GM23338 (cell line): ENCODE data around the gene PHC1. TPM values are rescaled to one million over a fixed set of nuclear protein-coding genes. Genes with fewer than 3 reads are reported as not detected.

Experiments
- ATAC-seq: fragments of 200-7000 bp; cut with Tn5 transposase; 3 replicates; pipeline ENCODE4 v1.9.1; 2020
- DNase-seq: peaks from one replicate; pipeline ENCODE4 v3.0.0-alpha.2; 2015; ENCODE audit warnings: low spot score
- H2AFZ ChIP-seq: fragments of 200-600 bp; sonication (generic); 2 replicates; pipeline ENCODE4 v1.8.0; 2016; ENCODE audit warnings: antibody characterized with exemption, mild to moderate bottlenecking, moderate library complexity
- H3F3A ChIP-seq: fragments of 200-600 bp; sonication (generic); replicated peaks from 2 replicates; pipeline ENCODE4 v1.8.0; 2017; ENCODE audit warnings: antibody characterized with exemption, mixed run types, low read depth
- H3K27ac ChIP-seq: fragments of 200-600 bp; sonication (generic); 2 replicates; pipeline ENCODE4 v1.6.1; 2016; ENCODE audit warnings: low read depth
- H3K27me3 ChIP-seq: fragments of 200-600 bp; sonication (generic); 2 replicates; pipeline ENCODE4 v1.8.0; 2016; ENCODE audit warnings: mild to moderate bottlenecking, mixed run types, moderate library complexity; ENCODE audit not compliant: insufficient read depth
- H3K36me3 ChIP-seq: fragments of 200-600 bp; sonication (generic); 2 replicates; pipeline ENCODE4 v1.8.0; 2016; ENCODE audit warnings: mild to moderate bottlenecking; ENCODE audit not compliant: insufficient read depth
- H3K4me1 ChIP-seq: fragments of 200-600 bp; sonication (generic); 2 replicates; pipeline ENCODE4 v1.8.0; 2016; ENCODE audit warnings: mild to moderate bottlenecking, moderate library complexity; ENCODE audit not compliant: insufficient read depth
- H3K4me2 ChIP-seq: fragments of 200-600 bp; sonication (generic); 2 replicates; pipeline ENCODE4 v1.7.1; 2017; ENCODE audit warnings: mixed run types
- H3K4me3 ChIP-seq: fragments of 200-600 bp; sonication (generic); 2 replicates; pipeline ENCODE4 v1.6.1; 2016; ENCODE audit warnings: mixed run types
- H3K79me2 ChIP-seq: fragments of 200-600 bp; sonication (generic); replicated peaks from 2 replicates; pipeline ENCODE4 v1.8.0; 2017; ENCODE audit warnings: mild to moderate bottlenecking; ENCODE audit not compliant: insufficient read depth
- H3K9me2 ChIP-seq: fragments of 200-600 bp; sonication (generic); 2 replicates; pipeline ENCODE4 v1.8.0; 2017; ENCODE audit not compliant: insufficient read depth
- H4K20me1 ChIP-seq: fragments of 200-600 bp; sonication (generic); replicated peaks from 2 replicates; pipeline ENCODE4 v1.8.0; 2017; ENCODE audit warnings: mild to moderate bottlenecking; ENCODE audit not compliant: insufficient read depth
- H3K27ac Mint-ChIP-seq: 2 replicates; pipeline ENCODE4 v1.8.0; 2020; ENCODE audit warnings: inconsistent platforms, mild to moderate bottlenecking, moderate library complexity, mixed read lengths
- H3K27me3 Mint-ChIP-seq: 3 replicates; pipeline ENCODE4 v1.8.0; 2022; ENCODE audit warnings: low read depth, mild to moderate bottlenecking, moderate library complexity, mixed read lengths, inconsistent platforms; ENCODE audit not compliant: insufficient read depth, poor library complexity
- H3K36me3 Mint-ChIP-seq: 3 replicates; pipeline ENCODE4 v1.8.0; 2021; ENCODE audit warnings: low read depth, mild to moderate bottlenecking, inconsistent platforms, moderate library complexity, mixed read lengths
- H3K4me1 Mint-ChIP-seq: 3 replicates; pipeline ENCODE4 v1.8.0; 2020; ENCODE audit warnings: mild to moderate bottlenecking, inconsistent platforms, mixed read lengths
- H3K4me3 Mint-ChIP-seq: 3 replicates; pipeline ENCODE4 v1.8.0; 2021; ENCODE audit warnings: moderate library complexity, mild to moderate bottlenecking, inconsistent platforms, mixed read lengths
- H3K9me3 Mint-ChIP-seq: 3 replicates; pipeline ENCODE4 v1.8.0; 2020; ENCODE audit warnings: moderate library complexity, mild to moderate bottlenecking, inconsistent platforms, mixed read lengths
- ETS1 ChIP-seq: IDR thresholded peaks from 2 replicates; pipeline ENCODE4 v1.6.1; 2016; ENCODE audit warnings: antibody characterized with exemption
- EZH2 ChIP-seq: fragments of 200-600 bp; sonication (generic); IDR thresholded peaks from one replicate; pipeline ENCODE4 v1.8.0; 2017; ENCODE audit warnings: antibody characterized with exemption, mild to moderate bottlenecking, low read depth; ENCODE audit not compliant: unreplicated experiment
- EZH2phosphoT487 ChIP-seq: fragments of 200-600 bp; sonication (generic); IDR thresholded peaks from one replicate; pipeline ENCODE4 v1.8.1; 2018; ENCODE audit warnings: antibody characterized with exemption; ENCODE audit not compliant: unreplicated experiment
- JUNB ChIP-seq: IDR thresholded peaks from one replicate; pipeline ENCODE4 v1.6.1; 2016; ENCODE audit warnings: antibody characterized with exemption; ENCODE audit not compliant: unreplicated experiment
- NANOG ChIP-seq: IDR thresholded peaks from 2 replicates; pipeline ENCODE4 v1.6.1; 2016; ENCODE audit warnings: antibody characterized with exemption, borderline replicate concordance
- POLR2AphosphoS5 ChIP-seq: IDR thresholded peaks from 2 replicates; pipeline ENCODE4 v1.6.1; 2016; ENCODE audit warnings: antibody characterized with exemption, low read depth
- ZNF114 ChIP-seq: fragments of 250-450 bp; sonication (Bioruptor Pico); IDR thresholded peaks from 2 replicates; pipeline ENCODE4 v1.5.0; 2020; ENCODE audit warnings: mild to moderate bottlenecking, moderate library complexity
- ZNF331 ChIP-seq: fragments of 250-450 bp; sonication (Bioruptor Pico); IDR thresholded peaks from 2 replicates; pipeline ENCODE4 v1.5.0; 2020; ENCODE audit warnings: low read depth, mild to moderate bottlenecking, moderate library complexity
- ZNF462 ChIP-seq: fragments of 250-450 bp; sonication (Bioruptor Pico); IDR thresholded peaks from 2 replicates; pipeline ENCODE4 v1.5.0; 2020; ENCODE audit warnings: mild to moderate bottlenecking, moderate library complexity
- polyA plus RNA-seq: library from polyadenylated mRNA; unstranded; fragments of >200 nt; fragmentation: Nextera tagmentation; extraction: Ambion mirVana; gene quantifications from 2 replicates; pipeline ENCODE4 v1.2.1, GENCODE V29; 2016
- total RNA-seq: library from RNA; depleted of rRNA; stranded (reverse); fragments of >200 nt; shearing (Covaris generic); gene quantifications from 2 replicates; pipeline ENCODE4 v1.2.3, GENCODE V29; 2014
- TF ChIP-seq, protein P1 (sequence below): IDR thresholded peaks from one replicate; pipeline ENCODE4 v1.6.1; 2018; ENCODE audit warnings: antibody characterized with exemption; ENCODE audit not compliant: unreplicated experiment

PHC1 gene
- total and polyA plus RNA-seq, 2 experiments from 2014 or later, result 303 to 1,069 TPM

GRCh38 chr12:8894378-8894777 lies 19.9 kb upstream of the PHC1 start:
- Histone ChIP-seq H3K79me2 (no peaks in the 10 kb centered on the region), H3K27ac (no peak overlapping the region), H3K4me1 (peaks cover 7% of the 10 kb centered on the region), H4K20me1 (no peaks in the 10 kb centered on the region), H3F3A (no peaks in the 10 kb centered on the region), H3K4me3 (no peak overlapping the region), H2AFZ (no peak overlapping the region), H3K36me3 (no peaks in the 10 kb centered on the region), H3K4me2 (no peak overlapping the region), H3K9me2 (no peaks in the 10 kb centered on the region), H3K27me3 (no peaks in the 10 kb centered on the region)
- Mint-ChIP-seq H3K27ac (no peak overlapping the region), H3K27me3 (peaks cover 4% of the 10 kb centered on the region), H3K4me3 (no peak overlapping the region), H3K4me1 (peaks cover 11% of the 10 kb centered on the region; the same call in 2 of the 3 replicates), H3K36me3 (peaks cover 27% of the 10 kb centered on the region), H3K9me3 (peaks cover 20% of the 10 kb centered on the region)
- TF ChIP-seq ETS1, result no peak
- ATAC-seq (no peak), DNase-seq (no peak)

- Mint-ChIP-seq H3K9me3 (peaks cover 24% of the 10 kb centered on the region), H3K27ac (no peak overlapping the region), H3K4me3 (no peak overlapping the region), H3K27me3 (peaks cover 4% of the 10 kb centered on the region), H3K4me1 (peaks cover 11% of the 10 kb centered on the region; the same call in 2 of the 3 replicates), H3K36me3 (peaks cover 33% of the 10 kb centered on the region)
- Histone ChIP-seq H3K79me2 (no peaks in the 10 kb centered on the region), H3K9me2 (no peaks in the 10 kb centered on the region), H2AFZ (no peak overlapping the region), H3K4me2 (no peak overlapping the region), H3K4me3 (no peak overlapping the region), H4K20me1 (no peaks in the 10 kb centered on the region), H3K27me3 (no peaks in the 10 kb centered on the region), H3K4me1 (peaks cover 7% of the 10 kb centered on the region), H3K36me3 (no peaks in the 10 kb centered on the region), H3F3A (no peaks in the 10 kb centered on the region), H3K27ac (no peak overlapping the region)
- DNase-seq, result no peak
- ATAC-seq, result no peak
- TF ChIP-seq EZH2phosphoT487 (no peak), EZH2 (no peak), POLR2AphosphoS5 (no peak), ZNF331 (CRISPR knock-in tag) (no peak), ZNF462 (no peak), ZNF114 (CRISPR knock-in tag) (no peak), NANOG (no peak), ETS1 (no peak), JUNB (no peak)
- TF ChIP-seq, protein P1, sequence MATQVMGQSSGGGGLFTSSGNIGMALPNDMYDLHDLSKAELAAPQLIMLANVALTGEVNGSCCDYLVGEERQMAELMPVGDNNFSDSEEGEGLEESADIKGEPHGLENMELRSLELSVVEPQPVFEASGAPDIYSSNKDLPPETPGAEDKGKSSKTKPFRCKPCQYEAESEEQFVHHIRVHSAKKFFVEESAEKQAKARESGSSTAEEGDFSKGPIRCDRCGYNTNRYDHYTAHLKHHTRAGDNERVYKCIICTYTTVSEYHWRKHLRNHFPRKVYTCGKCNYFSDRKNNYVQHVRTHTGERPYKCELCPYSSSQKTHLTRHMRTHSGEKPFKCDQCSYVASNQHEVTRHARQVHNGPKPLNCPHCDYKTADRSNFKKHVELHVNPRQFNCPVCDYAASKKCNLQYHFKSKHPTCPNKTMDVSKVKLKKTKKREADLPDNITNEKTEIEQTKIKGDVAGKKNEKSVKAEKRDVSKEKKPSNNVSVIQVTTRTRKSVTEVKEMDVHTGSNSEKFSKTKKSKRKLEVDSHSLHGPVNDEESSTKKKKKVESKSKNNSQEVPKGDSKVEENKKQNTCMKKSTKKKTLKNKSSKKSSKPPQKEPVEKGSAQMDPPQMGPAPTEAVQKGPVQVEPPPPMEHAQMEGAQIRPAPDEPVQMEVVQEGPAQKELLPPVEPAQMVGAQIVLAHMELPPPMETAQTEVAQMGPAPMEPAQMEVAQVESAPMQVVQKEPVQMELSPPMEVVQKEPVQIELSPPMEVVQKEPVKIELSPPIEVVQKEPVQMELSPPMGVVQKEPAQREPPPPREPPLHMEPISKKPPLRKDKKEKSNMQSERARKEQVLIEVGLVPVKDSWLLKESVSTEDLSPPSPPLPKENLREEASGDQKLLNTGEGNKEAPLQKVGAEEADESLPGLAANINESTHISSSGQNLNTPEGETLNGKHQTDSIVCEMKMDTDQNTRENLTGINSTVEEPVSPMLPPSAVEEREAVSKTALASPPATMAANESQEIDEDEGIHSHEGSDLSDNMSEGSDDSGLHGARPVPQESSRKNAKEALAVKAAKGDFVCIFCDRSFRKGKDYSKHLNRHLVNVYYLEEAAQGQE, result no peak
Observed at GRCh38 chr12:8894986-8895385, 19.3 kb upstream of the PHC1 start.
